GM19099 (cell line): ENCODE results near the gene TEX2.

Experiments used
- POLR2A ChIP-seq: IDR thresholded peaks from 3 replicates; pipeline ENCODE4 v1.6.1; 2011; ENCODE audit warnings: low read depth; ENCODE audit not compliant: insufficient read length; ENCODE audit errors: extremely low read depth

The TEX2 gene

DNA sequence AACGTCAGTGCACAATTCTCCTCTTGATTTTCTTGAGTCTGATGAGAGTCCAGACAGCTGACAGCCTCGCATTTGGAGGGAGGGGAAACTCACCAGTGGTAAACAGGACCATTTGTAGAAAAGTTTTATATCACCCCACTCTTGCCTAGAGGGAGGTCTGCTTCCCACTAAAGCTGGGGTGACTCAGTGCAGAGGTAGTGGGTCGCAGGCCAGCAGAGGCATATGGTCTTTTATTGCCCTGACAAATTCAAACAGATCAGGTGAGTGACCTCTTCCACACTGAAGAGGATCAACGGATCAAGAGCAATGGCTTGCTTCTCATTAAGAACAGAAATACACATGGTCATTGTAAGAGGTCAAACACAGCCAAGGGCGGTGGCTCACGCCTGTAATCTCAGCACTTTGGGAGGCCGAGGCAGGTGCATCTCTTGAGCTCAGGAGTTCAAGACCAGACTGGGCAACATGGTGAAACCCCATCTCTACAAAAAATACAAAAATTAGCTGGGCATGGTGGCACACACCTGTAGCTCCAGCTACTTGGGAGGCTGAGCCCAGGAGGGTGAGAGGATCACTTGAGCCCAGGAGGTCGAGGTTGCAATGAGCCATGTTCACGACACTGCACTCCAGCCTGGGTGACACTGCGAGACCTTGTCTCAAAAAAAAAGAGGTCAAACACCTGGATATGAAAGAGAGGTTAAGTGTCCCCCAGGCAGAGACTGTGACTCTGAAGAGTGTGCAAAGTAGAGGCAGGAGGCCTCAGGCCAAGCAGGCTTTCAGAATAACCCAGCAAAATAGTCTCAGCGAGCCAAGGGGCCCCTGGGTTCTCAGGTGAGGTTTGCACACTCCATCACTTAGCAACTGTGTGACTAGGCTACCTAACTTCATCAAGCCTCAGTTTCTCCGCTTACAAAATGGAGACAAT is 76.6 kb downstream of the TEX2 start:
- no peak for TF ChIP-seq POLR2A

DNA sequence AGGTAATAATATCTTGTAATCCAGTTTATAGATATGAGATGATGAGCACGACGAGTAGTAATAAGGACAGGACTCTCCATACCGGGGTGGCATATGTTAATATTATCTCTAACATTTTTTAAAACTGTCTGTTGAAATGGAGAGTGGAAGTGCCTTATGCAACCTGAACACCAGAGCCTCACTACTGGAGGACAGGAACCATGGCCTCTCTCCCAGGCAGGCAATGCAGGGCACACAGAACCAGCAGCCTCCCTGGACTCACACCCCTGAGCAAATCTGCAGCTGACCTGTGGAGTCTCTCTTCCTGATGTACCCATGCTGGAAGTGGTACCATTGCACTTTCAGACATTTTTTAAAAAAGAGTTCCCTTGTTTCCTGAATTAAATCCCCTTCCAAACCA is 78.0 kb downstream of the TEX2 start:
- TF ChIP-seq POLR2A = no peak

DNA sequence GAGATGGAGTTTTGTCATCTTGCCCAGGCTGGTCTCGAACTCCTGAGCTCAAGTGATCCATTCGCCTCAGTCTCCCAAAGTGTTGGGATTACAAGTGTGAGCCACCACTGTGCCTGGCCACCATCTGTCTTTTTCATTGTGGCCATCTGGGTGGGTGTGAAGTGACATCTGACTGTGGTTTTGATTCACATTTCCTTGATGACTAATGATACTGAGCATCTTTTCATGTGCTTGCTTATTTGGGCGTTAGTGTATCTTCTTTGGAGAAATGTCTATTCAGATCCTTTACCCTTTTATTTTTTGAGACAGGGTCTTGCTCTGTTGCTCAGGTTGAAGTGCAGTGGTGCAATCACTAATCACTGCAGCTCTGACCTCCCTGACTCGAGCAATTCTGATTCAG is 79.2 kb downstream of the TEX2 start:
- no peak for TF ChIP-seq POLR2A

DNA sequence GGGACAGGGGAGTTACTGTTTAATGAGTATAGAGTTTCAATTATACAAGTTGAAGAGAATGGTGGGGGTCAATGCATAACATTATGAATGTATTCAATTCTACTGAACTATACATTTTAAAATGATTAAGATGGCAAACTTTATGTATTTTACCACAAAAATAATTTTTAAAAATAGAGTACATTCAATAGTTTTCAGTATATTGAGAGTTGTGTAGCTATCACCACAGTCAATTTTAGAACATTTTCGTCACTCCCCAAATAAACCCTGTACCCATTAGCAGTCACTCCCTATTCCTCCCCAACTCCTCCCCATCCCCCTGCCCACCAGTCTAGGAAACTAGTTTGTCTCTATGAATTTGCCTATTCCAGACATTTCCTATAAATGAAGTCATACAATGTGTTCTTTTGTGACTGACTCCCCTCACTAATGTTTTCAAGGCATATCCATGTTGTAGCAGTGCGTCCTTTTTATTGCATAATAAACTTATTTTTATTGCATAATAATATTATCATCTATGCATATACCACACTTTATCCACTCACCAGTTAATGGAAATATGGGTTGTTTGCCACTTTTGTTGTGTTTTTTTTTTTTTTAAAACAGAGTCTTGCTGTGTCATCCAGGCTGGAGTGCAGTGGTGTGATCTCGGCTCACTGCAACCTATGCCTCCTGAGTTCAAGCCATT is 80.6 kb downstream of the TEX2 start:
- TF ChIP-seq POLR2A = no peak

DNA sequence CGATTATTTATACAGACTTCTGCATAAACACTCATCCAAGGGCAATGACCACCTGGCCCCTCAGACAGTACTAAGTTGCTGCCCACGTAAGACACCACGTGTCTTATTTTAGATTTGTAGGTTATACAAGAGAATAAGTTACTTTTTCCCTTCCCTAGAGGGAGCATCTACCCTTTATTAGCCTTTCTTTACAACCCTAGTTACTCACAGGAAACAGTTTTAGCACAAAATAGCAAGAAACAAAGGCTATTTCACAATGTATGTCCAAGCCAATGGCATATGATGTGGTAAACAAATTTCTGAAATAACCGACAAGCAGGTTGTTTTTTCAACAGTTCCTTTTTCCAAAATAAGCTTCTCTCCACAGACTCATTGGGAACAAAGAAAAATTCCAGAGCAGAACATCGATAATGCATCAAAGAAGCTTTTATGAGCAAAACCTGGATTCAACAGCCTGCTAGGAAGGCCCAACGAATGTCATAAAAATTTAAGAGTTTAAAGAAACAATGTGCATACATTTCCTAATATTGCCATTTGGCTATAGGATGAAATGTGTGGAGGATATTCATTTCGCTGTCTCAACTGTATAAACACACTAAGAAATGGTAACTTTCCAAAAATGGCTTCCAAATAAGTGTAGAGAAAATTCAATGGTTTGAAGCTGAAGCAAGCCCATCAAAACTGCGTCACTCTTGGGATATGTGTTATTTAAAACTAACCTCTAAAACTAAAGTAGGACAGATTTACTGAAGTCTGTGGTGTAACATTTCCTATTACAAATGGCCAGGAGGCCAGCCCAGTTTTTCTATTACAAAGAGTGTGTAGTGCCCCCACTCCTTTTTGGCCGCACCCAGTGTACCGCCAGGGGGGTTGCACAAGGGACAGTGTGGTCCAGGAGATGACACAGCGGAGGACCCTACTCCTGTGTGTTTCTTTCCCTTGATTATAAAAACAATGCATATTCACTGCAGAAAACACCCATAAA is 82.7 kb downstream of the TEX2 start:
- no peak for TF ChIP-seq POLR2A

DNA sequence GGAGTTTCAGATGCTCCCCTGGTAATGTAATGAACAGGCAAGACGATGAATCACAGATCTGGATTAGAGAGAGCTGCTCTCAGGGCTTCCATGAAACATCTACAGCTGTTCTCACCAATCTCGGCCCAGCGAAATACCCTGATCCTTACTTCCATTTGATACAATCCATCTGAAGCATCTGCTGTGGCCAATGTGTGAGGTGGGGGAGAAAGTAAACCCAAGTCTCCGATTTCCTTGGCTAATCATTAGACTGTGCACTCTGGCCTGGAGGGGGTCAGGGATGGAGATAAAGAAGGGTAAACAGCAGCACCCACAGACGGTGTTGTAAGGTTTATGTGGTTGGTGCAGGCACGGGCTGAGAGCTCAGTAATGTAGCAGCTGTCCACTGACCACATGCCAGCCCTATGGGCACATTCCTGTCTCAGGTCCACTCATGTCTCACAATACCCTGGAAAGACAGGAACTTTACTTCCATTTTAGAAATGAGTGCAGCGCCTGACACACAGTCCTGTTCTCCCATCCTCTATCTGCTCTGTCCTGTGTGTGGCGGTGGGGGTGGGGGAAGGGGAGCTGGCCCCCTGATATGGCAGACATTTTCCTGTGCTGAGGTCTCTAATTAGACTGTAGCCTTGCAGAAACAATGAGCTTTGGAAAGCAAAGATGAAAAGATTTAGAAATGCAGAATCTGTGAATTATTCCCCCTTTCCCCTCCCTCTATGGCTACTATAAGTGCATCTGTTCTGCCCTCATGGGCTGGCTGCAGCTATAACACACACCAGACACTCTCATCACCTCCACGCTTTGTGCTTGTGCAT is 84.8 kb downstream of the TEX2 start:
- no peak for TF ChIP-seq POLR2A

DNA sequence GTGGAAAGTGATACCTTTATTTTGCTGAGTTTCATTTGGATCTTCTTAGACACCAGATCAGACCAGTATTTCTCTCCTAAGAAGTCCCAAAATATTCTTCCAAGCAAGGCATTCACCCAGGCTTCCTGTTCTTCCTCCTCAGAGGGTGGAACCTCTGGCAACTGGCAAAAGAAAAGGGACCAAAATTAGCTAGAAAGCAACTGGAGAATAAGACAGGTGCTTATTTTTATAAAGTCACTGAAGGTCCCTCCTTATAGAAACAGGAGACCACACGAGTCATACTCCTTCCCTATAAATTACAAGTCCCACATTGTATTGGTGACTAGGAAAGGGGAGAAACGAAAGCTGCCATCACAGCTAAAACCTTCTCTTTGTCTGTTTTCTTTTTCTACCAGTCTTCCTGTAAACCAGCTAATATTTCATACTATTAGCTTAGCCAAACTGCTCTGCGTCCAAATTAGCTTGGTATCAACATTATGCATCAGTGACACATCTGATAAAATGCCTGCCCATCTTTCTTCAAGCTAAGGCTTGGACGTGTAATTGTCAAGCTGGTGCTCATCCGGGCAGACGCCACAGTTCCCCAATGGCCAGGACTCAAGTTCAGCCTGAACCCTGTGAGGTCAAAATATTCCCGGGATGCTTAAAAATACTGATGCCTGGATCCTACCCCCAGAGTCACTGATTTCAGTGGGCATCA is 85.6 kb downstream of the TEX2 start:
- no peak for TF ChIP-seq POLR2A

DNA sequence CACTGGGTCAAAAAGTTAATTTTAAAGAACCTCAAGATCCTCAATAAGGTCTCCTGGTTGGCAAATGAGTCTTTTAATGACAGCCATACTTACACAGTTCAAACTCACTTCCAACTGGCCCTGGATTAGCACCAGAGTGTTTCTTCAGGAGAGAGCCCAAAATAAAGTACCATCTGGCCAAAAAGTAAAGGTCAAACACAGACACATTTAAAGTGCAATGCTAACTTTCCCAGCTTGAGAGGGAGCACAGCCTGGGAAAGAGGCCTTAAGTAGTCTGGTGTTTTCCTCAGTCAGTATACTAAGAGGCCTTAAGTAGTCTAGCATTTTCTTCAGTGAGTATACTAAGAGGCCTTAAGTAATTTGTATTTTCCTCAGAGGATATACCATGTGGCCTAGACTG is 86.5 kb downstream of the TEX2 start:
- TF ChIP-seq POLR2A = no peak

DNA sequence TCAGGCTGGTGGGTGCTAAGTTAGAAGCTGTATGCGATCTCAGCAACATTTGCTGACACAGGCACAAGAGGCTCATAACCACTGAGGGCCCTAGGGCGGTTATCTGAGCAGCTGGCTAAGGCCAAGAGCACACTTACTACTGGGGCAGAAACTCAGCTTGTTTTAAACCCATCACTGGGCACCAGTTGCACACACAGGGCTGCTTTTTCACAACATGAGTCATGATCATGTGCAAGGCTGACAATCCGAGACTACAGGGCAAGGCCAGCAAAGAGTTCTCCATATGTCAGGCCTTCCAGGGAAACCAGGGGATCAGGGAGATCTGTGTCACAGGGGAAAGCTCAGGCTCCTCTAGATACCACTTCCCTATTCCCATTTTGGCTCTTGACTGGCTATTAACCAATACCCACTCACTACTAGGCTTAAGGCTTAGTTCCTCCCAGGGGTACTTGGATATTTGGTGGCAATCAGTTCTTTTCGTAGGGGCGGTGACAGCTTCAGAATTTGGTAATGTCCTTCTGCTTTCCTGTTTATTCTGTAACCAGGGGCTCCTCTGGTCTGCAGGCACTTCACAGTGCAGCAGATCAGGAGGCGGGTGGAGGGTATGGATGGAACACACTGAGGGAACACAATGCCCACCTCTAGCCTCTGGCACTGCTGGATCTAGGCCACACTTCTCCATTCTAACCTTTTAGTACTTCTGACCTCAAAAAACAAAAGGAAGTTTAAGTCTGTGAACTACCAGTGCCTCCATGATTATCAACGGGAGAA is 88.2 kb downstream of the TEX2 start:
- TF ChIP-seq POLR2A = no peak

DNA sequence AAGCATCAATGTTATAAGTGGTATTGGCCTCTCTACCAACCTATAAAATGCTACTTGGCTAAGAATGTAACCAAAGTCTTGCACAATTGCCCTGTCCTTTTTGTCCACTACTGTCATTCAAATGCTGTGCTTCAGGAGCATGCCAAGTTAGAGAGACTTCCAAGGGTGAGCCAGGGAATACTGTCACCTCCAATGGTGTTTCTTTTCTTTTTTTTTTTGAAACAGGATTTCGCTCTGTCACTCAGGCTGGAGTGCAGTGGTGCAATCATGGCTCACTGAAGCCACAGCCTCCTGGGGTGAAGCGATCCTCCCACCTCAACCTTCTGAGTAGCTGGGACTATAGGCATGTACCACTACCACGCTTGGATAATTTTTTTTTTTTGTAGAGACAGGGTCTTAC is 89.4 kb downstream of the TEX2 start:
- no peak for TF ChIP-seq POLR2A

DNA sequence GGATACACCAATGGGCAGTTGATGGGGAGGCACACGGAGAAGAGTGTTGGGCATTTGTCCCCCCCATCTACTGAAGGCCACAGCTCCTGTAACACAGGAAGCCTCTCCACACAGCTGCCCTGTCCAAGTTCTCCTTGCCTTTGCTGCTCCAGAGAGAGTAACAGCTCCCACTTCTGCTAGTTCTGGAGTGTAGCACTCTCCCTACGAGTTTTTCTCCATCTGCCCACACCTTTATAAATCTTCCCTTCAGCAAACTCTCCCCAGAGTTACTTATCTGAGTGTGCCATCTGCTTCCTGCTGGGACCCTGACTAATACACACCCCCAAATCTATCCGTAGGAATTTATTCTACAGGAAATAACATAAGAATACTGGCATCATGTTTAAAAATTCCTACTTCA is 90.5 kb downstream of the TEX2 start:
- TF ChIP-seq POLR2A = no peak

DNA sequence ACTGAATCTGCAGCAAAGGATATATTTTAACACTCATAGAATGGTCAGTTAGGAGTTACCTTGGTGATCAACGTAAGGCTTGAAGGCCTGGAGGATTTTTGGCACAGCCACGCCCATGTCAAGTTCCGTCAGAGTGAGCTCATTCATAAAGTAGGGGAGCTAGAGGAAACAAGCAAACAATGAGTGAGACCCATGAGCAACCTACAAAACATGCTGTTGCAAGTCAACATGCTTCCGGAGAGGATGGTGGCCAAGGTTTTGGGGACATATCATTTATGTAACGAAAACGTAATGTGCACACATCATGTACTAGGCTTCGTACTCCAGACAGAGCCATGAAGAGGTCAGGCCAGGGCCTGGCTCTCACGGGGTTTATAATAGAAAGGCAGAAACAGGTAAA is 92.0 kb downstream of the TEX2 start:
- TF ChIP-seq POLR2A = no peak

DNA sequence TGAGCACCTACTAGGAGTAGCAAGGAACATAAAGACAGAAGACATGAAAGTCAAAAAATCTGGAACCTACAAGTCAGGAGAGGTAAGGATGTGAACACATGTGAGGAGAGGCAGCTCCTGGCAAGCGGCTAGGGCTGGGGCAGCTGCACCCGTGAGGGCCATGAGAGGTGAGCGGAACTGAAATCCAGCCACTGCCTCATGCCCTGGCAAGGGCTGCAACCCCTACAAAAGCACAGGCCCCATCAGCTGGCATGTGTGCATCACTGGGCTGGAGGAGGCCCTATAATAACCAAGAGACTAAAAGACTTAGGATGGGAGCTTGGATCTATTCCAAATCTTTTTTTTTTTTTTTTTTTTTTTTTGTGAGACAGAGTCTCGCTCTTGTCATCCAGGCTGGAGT is 92.8 kb downstream of the TEX2 start:
- no peak for TF ChIP-seq POLR2A
